Activated CD4-positive, alpha-beta memory T cell treated with anti-CD3 and anti-CD28 coated beads for 36 hours (primary cell): ENCODE data around the gene C11orf97. TPM values are rescaled to one million over a fixed set of nuclear protein-coding genes. Genes with fewer than 3 reads are reported as not detected.
A peak's percentile ranks its signal among the peaks of the same experiment; 100 is the strongest.

Source experiments
- microRNA-seq: library from miRNA; unstranded; fragments of <30 nt; microRNA quantifications from one replicate; pipeline ENCODE4 v1.2.0, GENCODE V29; 2022; ENCODE audit warnings: borderline number of aligned reads, borderline microRNAs expressed, borderline replicate concordance
- total RNA-seq, 2 experiments: library from RNA; stranded (reverse); gene quantifications; one replicate each; pipeline ENCODE4 v1.2.3, GENCODE V29; 2021

Gene C11orf97
- total RNA-seq, 2 experiments from 2014 or later = not detected

Small RNA genes lying within 50 kb of the gene (microRNA-seq; reads per million reads assigned to microRNA genes)
- 35.4 reads per million, percentile 51 among the genes with 10 or more reads in this experiment for gene MIR548L

Other genes with a start within 250 kb of the C11orf97 start
- gene IZUMO1R, start 207.9 kb upstream of the C11orf97 start, total RNA-seq = not detected
- not detected for gene GPR83, start 111.0 kb upstream of the C11orf97 start, total RNA-seq
- gene MRE11, start 18.6 kb upstream of the C11orf97 start, total RNA-seq = 10 to 100 TPM; 43.4 to 47.6 TPM
- 10 to 100 TPM; 18.6 to 19.2 TPM for gene ANKRD49, start 18.5 kb upstream of the C11orf97 start, total RNA-seq
- 1 to 10 TPM; 3.6 to 3.9 TPM for gene FUT4, start 31.5 kb downstream of the C11orf97 start, total RNA-seq
- under 1 TPM; 0.29 to 0.90 TPM for gene PIWIL4, start 54.9 kb downstream of the C11orf97 start, total RNA-seq